Hematopoietic multipotent progenitor cell (in vitro differentiated cells): ENCODE data around the gene MPLKIP. TPM values are rescaled to one million over a fixed set of nuclear protein-coding genes. Genes with fewer than 3 reads are reported as not detected.
"Not testable (repeated sequence)": the region's sequence is repeated elsewhere in the genome, so short reads cannot be mapped to it uniquely, and the experiment has no call there.

Source experiments
- DNase-seq, 3 donors: peaks; one replicate each; pipeline ENCODE4 v3.0.0-alpha.2; 2011 to 2015; ENCODE audit warnings: low read depth in 2 of 3, low spot score in 2 of 3
- total RNA-seq: library from RNA; depleted of rRNA; stranded (reverse); fragments of >200 nt; gene quantifications from one replicate; pipeline ENCODE4 v1.2.3, GENCODE V29; 2012

Gene MPLKIP
- 16.2 TPM for total RNA-seq

DNA sequence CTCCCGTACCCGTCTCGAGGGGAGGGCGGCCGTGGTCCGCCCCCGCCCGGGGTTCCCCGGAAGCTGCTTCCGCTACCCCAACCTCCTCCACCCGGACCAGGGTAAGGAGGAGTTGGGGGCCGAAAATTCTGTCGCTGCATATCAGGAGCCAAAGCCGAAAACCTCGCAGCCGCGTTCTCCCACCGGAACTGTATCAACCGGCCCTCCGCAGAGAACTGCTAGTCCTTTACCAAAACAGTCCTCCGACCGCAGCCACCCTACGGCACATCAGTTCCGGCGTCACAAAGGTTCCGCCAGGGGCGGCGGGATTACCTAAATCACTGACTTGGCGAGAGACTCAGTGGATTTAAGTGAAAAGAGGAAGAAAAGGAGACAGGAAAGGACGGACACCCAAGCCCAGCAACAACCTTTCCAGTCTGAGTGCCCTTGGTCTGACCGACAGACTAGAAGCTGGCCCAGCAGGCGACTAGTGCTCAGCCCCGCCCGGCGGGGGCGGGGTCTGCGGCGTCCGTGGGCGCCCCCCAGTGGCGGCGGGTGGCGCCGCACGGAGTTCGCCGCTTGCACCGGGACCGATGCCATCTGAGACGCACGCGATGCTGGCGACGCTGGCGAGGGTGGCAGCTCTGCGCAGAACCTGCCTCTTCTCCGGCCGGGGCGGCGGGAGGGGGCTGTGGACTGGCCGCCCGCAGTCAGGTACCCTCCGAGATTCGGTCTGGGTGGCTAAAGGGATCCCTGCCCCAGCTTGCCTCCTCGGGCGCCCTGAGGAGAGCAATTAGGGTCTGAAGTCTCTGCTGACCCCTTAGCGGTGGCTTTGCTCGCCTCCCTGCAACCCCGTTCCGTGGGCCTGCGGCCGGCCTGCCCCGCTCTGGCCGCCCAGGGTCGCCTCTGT, at the start of gene MPLKIP, which contains the start of gene SUGCT:
Gene MPLKIP (minus strand): TSS at position 195 of the 889 bp plus-strand sequence. CDS start 55 bp downstream, at position 140.
Gene SUGCT (plus strand): TSS at position 578 of the 889 bp plus-strand sequence.
- peak; percentile 91 to 94 (median 92) for DNase-seq

DNA sequence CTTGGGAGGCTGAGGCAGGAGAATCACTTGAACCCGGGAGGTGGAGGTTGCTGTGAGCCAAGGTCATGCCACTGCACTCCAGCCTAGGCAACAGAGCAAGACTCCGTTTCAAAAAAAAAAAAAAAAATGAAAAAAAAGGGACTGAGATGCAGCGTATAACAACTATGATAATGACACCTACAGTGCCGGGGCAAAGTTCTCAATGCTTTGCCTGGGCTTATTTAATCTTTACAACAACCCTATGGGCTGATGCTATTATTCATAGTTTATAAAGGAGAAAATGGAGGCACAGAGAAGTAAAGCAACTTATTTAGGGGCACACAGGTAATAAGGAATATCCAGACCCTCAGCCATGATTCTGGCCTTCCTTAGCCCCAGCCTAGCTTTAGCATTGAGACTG, 48.0 kb upstream of the MPLKIP start:
- DNase-seq, result no peak

- no peak for DNase-seq
Measured at GRCh38 chr7:40177071-40177470, 42.6 kb upstream of the MPLKIP start.

GRCh38 chr7:40175725-40176510, 41.5 kb upstream of the MPLKIP start:
- DNase-seq, result no peak

DNA sequence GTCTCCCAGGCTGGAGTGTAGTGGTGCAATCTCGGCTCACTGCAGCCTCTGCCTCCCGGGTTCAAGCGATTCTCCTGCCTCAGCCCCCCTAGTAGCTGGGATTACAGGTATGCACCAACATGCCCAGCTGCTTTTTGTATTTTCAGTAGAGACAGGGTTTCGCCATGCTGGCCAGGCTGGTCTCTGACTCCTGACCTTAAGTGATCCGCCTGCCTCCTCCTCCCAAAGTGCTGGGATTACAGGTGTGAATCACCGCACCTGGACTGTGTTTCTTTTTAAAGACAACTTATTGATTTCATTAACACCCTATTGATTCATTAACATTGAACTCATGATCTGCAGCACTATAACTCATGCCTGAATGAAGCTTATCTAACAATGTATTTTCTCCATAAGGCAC, 40.8 kb upstream of the MPLKIP start:
- not testable (repeated sequence) for DNase-seq

GRCh38 chr7:40173121-40173520, 38.7 kb upstream of the MPLKIP start:
- DNase-seq, result not testable (repeated sequence)

GRCh38 chr7:40168266-40168665, 33.8 kb upstream of the MPLKIP start:
- DNase-seq, result not testable (repeated sequence)

DNA sequence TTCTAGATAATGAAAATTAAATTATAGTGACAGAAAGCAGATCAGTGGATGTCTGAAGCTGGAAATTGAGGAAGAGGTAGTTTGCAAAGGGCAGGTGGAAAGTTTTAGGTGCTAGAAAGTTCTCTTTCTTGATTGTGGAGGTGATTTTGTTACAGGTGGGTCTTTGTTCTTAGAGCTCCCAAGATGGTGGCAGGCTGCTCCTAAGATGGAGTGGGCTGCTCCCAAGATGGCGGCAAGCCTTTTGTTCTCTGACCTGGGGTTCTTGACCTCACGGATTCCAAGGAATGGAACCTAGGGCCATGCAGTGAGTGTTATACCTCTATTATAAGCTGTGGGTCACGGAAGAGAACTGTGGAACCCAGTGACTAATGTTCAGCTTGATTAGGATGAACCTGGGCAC, 32.9 kb upstream of the MPLKIP start:
- DNase-seq, result no peak

- no peak for DNase-seq
Measured at GRCh38 chr7:40165216-40165615, 30.8 kb upstream of the MPLKIP start.

GRCh38 chr7:40162516-40162915, 28.1 kb upstream of the MPLKIP start:
- no peak for DNase-seq

GRCh38 chr7:40156988-40157387, 22.6 kb upstream of the MPLKIP start:
- no peak for DNase-seq

- DNase-seq, result no peak
Measured at GRCh38 chr7:40151504-40151903, 17.1 kb upstream of the MPLKIP start.

GRCh38 chr7:40148671-40149070, 14.2 kb upstream of the MPLKIP start:
- DNase-seq, result no peak

GRCh38 chr7:40148247-40148580, 13.8 kb upstream of the MPLKIP start:
- DNase-seq, result not testable (repeated sequence)

GRCh38 chr7:40147371-40148246, 13.2 kb upstream of the MPLKIP start:
- DNase-seq, result no peak

DNA sequence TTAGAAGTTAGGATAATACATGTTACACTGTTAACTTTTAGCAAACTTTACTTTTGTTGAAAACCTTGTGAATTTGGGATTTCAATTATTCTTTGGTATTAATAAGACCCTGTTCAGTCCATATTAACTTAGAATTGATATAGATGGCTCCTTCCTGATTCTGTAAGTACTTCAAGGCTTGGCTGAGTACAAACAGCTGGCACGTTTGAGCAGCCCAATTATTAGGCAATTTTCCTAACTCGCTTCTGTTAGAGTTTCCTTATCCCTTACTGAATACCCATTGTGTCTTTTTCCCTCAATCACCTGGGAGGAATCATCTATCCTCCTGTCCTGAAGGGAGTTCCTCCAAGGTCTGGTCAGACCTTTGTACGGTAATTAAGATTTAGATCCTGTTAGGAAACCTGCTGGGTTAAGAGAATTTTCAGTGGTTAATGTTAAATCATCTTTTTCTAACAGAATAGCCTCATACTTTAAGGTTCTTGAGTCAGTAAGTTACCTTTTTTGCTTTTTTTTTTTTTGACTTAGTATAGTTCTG, 11.2 kb upstream of the MPLKIP start:
- DNase-seq, result not testable (repeated sequence)

DNA sequence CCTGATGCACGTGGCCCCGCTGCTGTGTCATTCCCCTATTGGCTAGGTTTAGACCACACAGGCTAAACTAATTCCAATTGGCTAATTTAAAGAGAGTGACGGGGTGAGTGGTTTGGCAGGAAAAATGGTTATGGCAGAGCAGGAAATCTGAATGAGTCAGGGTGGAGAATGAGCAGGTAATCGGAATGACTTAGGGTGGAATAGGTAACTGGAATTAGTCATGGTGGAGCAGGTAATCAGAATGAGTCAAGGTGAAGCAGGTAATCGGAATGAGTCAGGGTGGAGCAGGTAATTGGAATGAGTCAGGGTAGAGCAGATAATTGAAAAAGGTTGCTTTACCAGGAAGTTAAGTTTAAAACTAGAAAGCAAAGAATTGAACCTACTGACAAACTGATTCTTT, 7.5 kb upstream of the MPLKIP start:
- not testable (repeated sequence) for DNase-seq

- DNase-seq, result not testable (repeated sequence)
Measured at GRCh38 chr7:40139891-40140290, 5.5 kb upstream of the MPLKIP start.

DNA sequence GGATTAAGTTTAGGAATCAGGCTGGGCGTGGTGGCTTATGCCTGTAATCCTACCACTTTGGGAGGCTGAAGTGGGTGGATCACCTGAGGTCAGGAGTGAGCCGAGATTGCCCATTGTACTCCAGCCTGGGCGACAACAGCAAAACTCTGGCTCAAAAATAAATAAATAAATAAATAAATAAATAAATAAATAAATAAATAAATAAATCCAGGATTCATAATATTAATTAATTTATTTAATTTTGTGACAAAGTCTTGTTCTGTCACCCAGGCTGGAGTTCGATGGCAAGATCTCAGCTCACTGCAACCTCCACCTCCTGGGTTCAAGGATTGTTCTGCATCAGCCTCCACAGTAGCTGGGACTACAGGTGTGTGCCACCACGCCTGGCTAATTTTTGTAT, 4.6 kb upstream of the MPLKIP start:
- no peak for DNase-seq

DNA sequence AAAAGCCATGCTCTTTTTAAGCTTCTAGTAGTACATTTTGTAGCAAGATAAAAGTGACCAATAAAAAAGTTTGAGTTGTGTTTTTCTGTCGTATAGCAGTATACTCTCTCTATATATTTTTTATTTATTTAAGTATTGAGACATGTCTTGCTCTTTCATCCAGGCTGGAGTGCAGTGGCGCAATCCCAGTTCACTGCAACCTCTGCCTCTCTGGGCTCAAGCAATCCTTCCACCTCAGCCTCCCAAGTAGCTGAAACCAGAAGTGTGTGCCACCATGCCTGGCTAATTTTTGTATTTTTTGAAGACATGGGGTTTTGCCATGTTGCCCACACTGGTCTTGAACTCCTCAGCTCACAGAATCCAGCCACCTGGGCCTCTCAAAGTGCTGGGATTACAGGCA, 3.1 kb upstream of the MPLKIP start:
- no peak for DNase-seq

- peak in 1 of 3 donors; percentile 21 for DNase-seq
Measured at GRCh38 chr7:40135317-40135610, 842 bp upstream of the MPLKIP start.
